Measurements from ENCODE around the gene CHRNA3.

CHRNA3 gene

DNA sequence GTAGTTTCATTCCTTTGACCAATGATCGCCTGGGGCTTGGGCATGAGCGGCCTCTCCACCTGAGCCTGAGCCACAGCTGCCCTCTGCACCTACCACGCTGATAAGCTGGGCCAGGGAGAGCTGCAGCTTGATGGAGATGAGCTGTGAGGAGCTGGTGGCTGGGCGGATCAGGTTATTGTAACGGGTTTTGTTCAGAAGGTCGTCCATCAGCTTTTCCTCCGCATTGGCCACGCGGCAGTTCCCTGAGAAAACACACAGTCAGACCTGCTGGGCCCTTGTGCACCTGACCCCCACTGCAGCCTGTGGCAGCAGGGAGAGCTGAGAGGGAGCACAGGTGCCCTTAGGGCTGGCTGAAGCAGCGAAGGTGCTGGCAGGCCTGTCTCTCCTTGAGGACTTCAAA is 14.6 kb upstream of the CHRNA3 start:
- DNase-seq = no peak

DNA sequence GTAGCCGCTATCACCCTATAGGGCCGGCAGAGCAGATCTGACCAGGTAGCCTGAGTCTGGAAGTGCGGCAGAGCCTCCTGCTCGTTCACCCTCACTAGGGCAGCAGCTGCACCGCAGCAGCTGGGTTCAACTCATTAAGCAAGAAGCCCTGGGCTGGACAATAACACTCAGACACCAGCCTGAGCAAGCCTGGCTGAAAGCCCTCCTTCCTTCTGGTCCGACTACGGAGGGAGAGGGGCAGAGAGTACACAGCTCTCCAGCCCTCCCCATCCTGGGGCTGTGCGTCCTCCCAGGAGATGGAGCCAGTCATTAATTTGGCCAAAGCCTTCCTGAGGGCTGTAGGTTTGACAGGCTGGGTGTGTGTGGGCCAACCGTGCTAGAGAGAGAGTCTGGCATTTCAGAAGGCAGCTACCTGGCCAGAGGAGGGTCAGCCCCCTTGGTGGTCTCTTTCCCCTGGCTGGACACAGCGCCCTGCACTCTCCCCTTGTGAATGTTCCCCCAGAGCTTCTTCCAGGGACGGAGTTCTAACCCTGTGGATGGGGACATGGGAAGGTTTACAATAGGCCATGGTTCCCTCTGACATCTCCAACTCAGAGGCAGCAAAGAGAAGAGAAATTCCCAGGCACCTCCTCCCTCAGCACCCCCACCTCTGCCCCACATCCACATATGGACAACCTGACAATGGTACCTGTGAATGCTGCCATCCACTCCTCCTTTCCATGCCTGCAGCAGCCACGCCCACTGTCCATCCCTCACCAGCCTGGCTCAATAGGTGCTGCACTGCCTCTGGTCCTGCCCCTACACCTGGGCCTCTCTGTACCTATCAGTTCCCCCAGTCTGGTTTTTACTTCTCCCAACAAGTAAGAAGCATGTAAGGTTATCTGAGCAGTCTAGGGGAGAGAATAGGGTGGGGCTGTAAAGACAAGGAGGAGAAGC is 13.7 kb upstream of the CHRNA3 start:
- peak; percentile 76 to 85 for DNase-seq

DNA sequence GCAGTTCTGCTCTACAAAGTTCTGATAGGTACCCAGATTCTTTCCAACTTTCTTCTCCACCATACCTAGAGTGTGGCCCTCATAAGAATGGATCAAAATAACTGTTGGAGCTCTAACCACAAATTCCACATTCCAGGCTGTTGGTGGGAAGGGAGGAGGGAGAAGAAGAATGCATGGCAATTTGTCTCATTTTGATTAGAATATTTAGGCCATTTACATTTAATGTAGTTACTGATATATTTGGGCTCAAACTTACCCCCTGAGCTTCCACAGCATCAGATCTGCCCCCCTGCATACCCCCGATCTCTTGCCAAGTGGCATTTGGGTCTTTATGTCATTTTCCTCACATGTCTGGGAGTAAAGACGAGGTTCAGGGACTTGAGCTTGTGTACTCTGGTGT is 12.6 kb upstream of the CHRNA3 start:
- DNase-seq = no peak

DNA sequence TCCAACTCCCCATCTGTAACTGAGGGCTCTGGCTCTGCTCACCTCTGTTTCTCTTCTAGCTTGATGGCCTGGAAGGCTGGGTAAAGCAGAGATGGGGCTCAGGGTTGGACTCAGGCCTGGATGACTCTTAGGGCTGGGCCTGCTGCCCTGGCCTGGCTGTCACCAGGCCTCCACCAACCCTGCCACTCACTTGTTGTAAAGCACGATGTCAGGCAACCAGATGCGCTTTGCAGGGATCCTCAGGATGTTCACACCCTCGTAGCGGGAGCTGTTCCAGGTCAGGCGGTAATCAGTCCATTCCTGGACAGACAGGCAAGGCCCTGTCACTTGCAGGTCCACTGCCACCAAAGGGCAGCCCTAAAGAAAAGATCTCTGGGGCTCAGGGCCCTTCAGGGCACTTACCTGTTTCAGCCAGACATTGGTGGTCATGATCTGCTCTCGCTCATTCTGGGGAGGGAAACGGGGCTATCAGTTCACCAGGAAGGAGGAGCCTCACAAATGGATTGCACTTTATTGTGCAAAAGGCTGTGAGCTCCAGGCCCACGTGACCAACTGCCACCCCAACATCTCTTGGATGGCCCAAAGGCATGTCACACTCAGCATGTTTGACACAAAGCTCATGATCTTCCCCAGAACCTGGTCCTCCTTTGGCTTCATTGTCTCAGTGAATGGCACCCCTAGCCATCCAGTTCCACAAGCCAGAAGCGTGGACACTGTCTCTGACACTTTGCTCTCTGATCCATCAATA is 10.3 kb upstream of the CHRNA3 start:
- DNase-seq = no peak

DNA sequence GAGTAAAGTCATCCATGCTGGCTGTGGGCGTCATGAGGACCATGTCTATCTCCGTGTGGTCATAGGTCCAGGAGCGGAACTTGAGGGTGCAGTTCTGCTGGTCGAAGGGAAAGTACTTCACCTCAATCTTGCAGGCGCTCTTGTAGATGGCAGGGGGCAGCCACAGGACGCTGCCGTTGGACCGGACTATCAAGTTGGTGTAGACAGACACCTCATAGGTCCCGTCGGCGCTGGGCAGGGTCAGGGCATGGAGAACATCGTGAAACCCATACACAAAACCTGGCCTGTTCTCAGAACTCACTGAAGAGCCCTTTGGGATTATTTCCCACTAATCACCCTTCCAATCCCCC is 8.9 kb upstream of the CHRNA3 start:
- DNase-seq = no peak

DNA sequence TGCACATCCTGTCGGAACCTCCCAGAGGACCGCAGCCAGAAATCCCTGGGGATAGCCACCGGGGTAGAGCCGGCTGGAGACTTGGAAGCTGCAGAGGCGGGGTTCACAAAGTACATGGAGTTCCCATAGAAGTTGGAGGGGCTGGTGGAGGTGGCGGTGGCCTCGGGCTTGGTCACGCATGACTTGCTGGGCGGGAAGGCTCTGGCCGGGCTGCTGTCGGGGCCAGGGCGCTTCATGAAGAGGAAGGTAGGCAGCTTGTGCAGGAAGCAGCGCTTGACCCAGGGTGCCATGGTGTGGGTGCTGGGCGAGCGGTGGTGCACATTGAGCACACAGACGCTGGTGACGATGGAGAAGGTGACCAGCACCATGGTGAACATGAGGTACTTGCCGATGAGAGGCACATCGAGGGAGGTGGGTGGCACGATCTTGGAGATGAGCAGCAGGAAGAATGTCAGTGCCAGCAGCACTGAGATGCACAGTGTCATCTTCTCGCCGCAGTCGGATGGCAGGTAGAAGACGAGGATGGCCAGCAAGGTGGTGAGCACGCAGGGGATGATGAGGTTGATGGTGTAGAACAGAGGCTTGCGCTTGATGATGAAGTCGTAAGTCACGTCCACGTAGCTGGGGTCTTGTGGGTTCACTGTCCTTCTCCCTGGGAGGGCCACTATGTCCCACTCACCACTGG is 8.4 kb upstream of the CHRNA3 start:
- DNase-seq = no peak

DNA sequence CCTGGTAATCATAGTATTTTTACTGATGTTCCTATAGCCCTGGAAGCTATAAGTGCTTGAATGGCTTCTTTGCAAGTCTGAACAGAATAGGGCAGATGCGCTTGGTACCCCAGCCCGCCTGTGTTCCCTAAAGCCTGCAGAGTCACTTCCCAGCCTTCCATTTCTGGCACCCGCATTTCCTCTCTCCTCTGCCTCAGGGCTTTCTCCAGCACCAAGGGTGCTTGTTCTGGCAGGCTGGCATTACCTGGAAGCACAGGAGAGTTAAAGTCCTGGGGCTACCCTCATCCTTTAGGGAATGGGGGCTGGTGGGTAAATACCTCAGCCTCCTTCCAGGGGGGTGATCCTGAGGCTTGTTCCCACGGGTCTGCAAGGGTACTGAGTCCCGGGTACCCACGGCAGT is 7.4 kb upstream of the CHRNA3 start:
- DNase-seq = no peak

DNA sequence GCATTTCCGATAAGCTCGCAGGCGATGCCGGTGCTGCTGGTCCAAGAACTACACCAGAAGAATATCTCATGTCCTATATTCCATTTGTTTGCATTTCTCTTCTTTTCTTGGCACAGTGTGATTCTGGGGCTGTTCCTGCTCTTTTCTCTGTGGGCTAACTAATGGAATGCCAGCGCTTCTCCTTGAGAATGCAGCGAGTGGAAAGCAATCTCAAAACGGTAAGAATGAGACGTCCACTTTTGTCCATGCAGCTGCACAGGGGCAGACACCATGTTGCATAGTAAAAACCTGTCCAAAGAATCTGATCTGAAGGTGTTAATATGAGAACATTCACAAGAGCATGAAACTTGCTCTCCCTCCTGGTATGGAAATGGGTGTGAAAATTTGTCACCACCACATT is 6.6 kb upstream of the CHRNA3 start:
- no peak for DNase-seq

DNA sequence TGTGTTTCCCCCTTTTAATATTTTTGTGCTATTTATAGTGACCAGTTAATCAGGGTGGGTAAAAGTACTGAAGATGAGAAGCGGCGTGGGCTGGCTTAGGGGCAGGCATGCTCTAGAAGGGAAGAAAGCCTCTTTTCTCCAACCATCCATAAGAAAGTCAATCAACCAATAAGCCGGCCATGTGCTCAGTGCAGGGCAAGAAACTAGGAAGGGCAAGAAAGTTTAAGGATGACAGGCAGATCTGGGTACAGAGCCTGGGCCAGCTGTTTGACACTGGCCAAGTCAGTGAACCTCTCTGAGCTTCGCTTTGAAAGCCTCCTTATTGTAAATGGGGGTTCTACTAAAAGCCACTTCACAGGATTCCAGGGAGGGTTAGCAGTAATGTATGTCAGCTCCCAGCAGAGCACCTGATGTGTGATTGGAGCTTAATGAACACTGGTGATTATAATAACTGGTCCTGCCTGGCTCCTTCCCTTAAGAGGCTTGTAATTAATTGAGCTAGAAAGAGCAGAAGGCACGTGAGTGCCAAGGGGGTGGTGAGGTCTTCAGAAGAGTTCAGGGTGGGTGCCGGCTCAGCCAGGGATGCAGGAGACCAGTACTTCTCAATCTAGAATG is 5.7 kb upstream of the CHRNA3 start:
- DNase-seq = no peak

DNA sequence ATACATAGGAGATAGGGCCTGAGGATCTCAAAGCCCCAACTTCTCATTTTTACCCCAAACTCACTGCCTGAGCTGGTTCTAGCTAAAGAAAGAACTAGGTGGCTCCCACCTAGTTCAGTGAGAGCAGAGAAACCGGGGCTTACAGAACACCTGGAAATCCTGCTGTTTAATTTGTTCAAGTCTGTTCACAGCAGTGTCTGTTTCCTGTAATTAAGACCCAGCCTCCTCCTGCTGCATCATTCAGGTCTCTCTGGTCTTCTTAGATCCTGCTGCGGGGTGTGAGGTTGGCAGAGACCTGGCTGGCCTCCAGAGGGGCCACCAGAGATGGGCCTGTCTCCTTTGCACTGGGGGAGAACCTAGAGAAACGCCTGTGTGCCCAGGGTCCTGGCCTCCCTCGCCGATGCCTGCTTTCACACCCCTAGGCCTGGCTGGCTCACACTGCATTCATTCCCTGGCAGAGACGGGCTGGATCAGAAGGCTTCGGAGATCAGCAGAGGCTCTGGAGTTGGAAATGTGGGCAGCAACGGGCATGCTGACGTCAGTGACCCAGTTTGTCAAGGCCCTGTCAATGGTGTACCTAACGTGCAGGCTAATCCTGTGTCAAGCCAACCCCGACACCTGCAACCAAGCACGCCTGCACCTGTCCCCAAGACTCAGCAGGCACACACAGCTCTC is 4.9 kb upstream of the CHRNA3 start:
- peak; percentile 87 to 90 for DNase-seq

DNA sequence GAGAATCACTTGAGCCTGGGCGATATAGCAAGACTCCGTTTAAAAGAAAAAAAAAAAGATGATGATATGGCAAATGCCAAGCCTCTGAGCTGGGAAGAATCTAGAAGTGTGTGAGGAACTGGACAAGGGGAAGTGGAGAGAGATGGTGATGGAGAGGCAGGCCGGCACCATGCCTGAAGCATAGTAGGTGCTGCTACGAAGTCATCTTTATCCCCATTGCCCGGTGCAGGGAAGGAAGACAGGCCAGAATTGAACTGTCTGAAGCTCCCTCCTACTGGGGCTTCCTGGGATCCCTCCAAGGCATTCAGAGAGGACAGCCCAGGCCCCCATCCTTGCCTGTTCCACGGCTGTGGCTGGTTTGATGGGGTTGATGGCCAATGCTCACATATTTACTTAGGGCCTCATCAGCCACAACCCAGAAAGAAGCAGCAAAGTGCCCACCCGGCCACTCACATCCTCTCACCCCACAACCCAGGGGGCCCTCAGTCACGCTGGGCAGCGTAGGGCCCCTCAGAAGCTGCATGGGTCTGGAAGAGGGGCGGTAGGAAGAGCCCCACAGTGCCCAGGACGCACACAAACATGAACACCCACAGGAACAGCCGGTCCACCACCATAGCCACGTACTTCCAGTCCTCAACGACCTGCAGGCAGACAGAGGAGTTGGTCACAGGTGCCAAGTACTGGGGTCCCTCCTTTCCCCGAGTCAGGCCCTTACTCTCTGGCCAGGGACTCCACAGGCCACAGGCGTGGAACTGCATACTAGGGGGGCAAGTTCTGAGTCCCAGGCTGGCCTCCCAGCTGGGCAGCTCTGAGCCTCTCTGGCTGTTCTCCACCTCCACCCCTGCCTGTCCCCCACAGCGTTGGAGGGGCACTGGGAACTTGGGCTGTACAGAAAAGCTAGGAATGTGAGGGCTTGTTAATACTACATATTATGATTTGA is 4.1 kb upstream of the CHRNA3 start:
- no peak for DNase-seq

DNA sequence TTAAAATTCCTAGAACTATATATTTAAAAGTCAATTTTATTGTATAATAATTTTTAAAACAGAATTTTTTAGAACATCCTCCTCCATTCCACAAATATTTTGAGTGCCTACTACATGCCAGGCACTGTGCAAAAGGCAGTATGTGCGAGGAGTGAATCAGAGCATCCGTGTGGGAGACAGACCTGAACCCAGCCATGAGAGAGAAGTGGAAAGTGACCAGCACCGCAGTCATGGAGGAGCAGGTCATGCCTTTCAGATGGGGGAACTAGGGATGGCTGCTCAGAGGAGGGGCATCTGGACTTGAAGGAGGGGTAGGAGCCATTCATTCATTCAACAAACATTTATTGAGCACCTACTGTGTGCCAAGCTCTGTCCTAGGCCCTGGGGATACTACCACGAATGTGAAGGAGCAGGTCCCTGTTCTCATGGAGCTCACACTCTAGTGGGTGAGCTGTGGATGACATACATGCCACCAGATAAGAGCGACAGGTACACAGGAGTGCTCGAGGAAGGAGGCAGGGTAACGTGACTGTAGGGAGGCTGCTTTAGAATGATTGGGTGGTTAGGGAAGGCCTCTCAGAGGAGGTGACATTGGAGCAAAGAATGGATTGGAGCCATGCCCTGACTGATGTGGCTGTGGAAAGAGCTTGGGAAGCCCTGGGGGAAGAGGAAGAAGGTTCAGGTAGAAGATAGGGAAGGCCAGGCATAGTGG is 3.1 kb upstream of the CHRNA3 start:
- DNase-seq = no peak

DNA sequence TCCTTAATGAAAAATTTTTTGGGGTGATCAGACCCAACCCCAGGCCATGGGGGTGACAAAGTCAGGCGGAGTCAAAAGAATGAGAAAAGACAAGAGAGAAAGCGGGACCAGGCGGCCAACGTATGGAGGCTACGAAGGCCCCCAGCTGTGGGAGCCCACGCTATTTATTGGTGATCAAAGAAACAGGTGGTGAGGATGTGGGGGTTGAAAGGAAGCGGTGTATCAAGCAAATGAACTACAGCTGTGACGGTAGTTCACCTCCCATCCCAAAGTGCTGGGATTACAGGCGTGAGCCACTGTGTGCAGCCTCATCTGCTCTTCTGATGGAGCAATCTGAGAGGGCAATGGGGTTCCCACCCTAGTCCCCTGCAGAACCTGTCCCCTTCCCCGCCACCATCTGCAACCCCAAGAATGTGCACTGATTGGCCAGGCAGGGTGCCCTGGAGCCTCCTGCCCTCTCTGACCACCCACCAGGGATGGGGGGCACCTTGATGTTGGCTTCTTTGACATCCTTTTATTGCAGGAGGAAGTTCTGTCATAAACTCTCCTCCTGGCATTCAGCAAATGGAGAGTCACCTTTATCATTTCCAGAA is 1.1 kb upstream of the CHRNA3 start:
- no peak for DNase-seq

DNA sequence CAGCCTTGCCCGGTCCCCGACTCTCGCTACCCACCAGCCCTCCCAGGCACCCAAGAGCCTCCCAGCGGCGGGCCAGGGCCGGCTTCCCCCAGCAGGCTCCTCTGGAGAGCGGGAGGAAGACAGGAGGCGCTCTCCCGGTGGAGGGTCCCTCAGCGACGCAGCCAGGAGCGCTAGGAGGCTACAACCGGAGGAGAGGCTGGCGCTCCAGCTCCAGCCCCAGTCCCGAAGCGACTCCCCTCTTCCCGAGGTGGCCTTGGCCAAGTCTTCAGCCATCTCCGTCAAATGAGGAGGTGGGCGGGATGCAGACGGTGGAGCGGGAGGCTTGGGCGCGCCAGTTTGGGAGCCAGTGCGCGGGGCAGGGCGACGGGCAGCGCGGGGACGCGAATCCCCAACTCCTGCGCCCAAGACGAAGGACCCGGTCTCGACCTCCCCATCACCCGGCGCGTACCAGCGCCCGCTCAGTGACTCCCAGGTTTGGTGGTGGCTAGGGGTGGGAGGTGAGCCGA is 722 bp downstream of the CHRNA3 start:
- peak; percentile 63 to 74 for DNase-seq

DNA sequence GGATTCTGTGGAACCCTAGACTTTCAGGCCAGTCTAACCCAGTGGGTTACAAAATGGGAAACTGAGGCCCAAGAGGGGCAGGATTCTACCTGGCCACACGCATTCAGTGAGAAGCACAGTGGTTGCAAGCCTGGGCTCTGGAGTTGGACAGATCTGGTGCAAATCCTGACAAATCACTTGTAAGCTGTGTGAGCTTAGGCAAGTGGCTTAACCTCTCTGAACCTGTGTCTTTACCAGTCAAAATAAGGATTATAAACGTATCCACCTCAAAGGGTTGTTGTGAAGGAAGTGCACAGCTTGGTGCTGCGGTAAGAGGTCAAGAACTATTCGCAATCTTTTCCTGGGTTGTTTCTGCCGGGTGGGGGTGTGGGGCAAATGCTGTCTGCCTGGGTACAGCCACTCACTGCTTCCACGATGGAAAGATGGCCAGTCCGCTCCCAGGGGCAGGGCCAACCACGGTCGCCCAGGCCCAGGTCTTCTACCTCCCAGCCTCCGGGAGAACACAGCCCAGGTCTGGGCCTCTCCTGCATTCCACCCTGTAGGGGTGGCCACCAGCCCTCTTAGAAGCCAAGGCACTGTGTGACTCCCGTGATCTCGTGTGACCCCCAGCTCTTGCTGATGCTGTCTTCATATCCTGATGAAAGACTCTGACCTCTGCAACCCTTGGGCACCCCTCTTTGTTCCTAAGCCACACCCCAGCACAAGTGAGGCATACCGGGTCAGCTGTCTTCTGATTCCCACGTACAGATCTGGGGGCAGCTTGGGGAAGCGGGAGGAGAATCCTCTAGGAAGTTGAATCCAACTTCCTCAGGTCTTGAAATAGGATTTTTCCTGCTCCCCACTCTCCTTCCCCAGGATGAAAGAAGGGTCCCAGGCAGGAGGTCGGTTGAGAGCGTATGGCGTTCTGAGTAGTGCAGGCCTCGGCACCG is 1.5 kb downstream of the CHRNA3 start:
- no peak for DNase-seq

DNA sequence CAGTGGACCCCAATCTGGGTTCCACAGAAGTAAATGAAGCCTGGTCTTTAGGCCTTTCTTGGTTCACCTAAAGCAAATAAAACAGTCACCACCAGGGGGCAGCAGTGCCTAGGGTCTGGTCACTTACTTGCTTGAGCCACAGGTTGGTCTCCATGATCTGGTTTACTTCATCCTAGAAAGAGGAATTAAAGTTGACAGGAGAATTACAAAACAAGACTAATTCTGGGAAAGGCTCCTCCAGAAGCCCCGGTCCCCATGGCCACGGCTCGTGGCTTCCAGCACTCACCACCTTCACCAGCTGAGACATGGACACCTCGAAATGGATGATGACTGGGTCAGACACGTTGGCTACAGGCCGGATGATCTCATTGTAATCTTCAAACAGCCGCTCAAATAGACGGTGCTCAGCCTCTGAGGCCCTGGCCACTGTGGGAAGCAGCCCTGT is 2.3 kb downstream of the CHRNA3 start:
- peak; percentile 76 to 82 for DNase-seq

DNA sequence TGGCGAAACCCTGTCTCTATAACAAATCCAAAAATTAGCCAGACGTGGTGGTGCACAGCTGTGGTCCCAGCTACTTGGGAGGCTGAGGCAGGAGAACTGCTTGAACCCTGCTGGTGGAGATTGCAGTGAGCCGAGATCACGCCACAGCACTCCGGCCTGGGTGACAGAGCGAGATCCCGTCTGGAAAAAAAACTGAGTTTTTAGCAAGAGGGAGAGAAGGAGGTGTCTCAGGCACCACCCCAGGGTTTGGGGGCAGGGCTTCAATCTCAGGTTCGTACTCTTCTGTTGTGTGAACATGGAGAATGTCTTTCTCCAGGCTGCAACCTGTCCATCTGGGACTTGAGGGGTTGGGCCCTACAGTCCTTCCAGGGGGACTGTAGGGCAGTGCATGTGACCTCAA is 2.7 kb downstream of the CHRNA3 start:
- no peak for DNase-seq

DNA sequence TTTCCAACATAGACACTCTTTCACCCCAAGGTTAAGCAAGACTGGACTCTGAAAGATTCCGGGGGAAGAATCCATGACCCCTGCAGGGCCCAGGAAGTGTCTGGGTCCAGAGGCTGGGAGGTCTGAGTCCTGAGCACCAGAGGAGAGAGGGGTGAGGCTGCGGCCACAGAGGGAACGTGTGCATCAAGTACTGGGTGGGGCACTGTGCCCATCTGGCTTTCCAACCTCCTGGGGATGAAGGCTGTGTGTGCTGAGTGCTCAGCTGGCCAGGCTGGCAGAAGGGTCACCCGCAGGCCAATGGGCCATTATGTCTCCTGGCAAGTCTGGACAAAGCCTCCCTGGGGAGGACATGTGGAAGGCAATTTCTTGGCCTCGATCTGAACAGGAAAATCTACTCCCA is 3.3 kb downstream of the CHRNA3 start:
- no peak for DNase-seq

DNA sequence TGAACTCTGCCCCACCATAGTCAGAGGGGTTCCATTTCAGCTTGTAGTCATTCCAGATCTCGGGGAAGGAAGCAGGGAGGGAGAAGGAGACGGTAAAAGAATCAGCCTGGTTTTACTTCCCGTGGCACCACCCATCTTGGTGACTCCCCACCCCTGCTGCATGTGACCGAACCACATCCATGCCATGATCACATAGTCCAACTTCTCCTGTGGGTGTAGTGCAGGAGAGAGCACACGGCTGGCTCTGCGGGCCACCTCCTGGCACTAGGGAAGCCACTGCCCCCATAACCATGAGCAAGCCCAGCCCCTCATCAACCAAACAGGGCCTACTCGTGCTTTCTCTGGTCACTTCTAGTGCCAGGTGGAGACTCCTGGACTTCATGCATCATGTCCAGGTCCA is 3.7 kb downstream of the CHRNA3 start:
- DNase-seq = no peak
